DMS153 (cell line): ENCODE data around the gene OPRM1.

Source experiments
- DNase-seq: peaks from one replicate; lab custom pipeline; 2025; lab: John Stamatoyannopoulos, UW

Gene OPRM1

DNA sequence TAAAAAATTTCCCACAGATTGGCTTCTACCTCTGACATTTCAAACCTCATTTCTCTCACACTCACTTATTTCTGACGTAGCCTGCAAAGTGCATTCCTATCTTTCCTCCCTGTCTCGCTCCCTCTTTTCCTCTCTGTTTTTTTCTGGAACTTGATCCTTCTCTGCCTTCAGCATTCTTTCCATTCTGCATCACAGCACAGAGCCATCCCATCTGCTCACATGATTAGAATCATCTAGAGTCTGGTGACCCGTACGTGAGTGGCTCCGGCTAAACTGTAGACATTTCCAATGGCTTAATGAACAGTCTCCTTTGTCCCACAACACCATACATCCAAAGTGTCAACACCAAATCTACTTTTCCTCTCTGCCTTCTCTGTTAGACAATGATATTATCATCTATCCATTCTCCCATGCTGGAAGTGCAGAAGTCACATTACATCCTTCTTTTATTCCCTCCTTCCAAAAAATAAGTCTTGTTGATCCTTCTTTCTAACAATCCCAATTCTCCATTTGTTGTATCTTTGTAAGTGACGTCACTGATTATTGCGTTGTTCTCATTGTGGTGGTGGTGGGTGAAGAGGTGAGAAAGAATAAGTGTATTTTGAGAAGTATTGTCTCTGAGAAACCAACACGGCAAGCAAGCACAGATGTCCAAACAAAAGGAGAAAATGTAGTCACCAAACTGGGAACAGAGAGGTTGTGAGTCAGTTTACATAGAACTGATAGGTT, 41.6 kb downstream of the OPRM1 start:
- no peak for DNase-seq

DNA sequence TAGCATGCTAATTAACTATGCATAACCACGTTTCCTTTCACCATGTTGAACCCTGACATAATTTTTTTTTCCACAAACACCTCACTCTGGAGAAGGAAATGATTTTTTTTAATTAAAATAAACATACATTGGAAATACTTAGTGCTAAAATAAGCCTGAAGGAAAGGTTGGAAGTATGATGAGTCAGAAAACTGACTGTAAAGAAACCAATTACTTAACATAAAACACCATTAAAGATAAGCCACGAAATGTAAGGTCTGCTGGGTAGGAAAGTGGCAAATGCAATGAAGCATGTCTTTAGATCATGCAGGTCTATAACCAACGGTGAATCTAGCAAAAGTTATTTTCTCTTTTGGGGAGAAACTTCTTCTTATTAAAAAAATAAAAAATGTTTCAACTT, 47.5 kb downstream of the OPRM1 start:
- no peak for DNase-seq

DNA sequence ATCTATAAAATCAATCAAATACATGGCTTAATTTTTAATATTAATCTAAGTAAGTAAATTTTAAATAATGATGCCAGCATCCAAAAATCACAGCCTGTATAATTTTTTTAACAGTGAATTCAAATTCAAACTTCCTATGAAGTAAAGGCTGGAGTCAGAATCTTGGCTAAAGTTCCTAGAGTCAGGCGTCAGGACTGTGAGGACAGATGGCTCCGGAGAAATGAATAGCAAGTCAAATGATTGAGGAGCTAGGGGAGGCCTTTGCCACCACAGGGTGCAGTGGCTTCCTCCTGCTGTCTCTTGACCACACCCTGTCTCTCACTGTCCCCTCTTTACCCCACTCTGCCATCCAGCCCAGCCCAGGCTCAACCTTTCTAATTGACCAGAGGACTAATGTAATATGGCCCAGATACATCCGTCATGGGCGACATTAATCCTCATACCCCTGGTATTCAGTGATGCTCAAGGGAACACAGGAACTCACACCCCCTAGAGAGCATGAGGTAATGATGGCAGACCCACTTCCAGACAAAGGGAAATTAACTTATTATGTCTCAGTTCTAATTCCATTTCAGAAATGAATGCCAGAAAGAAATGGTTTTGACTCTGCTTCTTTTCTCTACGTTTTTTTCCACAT, 53.4 kb downstream of the OPRM1 start:
- DNase-seq = no peak

DNA sequence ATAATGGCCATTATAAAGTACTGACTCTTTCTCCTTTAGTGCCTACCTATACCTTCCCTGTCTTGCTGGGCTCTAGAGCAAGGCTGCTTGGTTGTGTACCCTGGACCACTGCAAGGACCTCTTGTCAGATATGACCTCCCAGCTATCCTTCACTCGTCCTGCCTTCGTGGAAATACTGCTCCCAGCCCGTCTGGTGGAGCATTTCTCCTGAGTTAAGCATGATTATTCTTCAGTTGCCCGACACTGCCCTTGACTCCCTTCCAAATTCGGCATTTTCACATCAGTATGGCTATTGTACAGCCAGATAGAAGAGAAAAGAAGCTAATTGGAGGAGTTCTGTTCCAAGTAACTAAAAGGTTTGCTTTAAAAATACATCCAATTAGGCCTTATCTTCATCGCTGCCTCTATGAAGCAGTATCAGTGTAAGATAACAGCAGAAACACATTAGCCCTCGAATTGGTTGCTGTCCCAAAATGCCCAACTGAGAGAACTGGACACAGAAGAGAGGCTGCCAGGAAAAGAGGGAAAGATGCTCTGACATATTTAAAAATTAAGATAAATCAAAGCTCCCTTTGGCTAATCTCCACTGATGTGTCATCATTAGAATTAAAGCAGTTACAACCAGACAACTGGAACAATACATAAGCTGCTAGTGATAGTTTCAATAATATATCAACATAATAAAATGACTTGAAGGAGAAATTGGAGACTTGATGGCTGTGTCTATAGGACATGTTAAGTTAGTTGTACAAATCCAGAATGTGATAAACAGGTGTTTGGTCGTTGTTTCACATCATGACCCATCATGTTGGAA, 54.4 kb downstream of the OPRM1 start:
- no peak for DNase-seq

DNA sequence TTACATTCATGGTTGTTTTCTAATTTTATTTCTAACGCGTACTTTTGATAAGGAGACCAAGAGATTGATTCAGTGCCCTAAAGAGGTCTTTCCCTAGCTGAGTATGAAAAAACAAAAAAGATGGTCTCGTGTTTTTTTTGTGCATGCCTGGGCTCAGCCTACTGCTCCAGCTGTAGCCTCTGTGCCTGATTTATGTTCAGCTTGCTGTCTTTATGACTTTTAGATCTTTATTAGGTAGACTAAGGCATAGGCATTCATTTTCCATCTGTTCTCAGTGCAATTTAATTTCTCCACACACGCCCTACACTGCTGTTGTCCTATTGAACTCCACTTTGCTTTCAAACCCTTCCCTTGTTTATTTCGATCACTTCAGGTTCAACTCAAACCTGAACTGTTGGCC, 56.5 kb downstream of the OPRM1 start:
- DNase-seq = no peak

DNA sequence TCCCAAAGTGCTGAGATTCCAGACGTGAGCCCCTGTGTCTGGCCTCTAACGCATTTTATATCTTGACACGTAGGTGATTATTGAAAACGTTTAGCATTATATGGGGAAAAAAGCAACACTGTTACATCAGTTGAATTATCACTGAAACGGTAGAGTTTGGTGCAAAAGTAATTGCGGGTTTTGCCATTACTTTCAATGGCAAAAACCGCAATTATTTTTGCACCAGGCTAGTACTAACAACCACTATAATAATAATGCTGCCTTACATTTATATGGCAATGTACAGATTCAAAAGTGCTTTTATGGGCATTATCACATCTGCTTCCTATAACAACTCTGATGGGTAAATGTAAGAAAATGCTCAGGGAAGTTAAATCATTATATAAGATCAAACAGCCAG, 57.3 kb downstream of the OPRM1 start:
- DNase-seq = no peak

DNA sequence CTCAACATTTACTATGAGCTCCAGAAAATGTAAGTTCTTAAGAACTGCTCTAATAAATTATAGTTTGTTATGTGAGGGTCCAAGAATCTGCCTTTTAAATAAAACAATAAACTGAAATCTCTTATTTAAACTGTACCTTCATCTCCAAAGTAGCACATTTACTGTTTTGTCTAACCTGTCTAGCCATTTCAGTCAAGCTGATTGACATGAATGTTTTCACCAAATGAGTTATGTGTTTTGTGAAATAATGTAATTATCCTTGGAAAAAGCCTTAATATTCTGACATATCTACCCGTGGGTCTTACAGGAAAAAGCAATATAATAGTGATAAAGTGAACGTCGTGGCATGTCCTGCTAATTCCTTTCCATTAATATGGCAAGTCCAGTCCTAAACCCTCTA, 57.8 kb downstream of the OPRM1 start:
- DNase-seq = no peak

DNA sequence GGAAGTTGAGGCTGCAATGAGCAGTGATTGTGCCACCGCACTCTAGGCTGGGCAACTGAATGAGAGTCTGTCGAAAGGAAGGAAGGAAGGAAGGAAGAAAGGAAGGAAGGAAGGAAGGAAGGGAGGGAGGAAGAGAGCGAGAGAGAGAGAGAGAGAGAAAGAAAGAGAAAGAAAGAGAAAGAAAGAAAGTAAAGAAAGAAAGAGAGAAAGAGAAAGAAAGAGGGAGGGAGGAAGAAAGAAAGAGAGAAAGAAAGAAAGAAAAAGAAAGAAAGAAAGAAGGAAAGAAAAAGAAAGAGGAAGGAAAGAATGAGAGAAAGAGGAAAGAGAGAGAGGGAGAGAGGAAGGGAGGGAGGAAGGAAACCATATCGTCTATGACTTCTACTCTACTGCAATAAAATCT, 60.2 kb downstream of the OPRM1 start:
- DNase-seq = no peak

DNA sequence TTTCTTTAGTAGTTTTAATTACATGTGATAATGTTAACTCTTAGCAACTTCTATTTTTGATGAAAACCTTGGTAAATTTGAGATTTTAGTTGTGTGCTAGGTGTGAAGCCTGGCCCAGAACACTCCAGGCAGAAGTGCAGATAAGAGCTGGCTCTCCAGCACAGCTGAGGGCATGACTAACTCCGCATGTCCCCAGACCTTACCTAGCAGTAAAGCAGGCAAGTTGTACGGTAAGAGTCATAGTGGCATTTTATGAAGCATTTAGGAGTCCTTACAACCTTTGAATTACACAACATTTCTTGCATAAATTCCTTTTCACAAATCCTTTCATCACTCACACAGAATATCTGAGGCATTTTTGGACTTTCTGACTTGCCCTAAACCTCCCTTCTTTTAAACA, 67.2 kb downstream of the OPRM1 start:
- no peak for DNase-seq

DNA sequence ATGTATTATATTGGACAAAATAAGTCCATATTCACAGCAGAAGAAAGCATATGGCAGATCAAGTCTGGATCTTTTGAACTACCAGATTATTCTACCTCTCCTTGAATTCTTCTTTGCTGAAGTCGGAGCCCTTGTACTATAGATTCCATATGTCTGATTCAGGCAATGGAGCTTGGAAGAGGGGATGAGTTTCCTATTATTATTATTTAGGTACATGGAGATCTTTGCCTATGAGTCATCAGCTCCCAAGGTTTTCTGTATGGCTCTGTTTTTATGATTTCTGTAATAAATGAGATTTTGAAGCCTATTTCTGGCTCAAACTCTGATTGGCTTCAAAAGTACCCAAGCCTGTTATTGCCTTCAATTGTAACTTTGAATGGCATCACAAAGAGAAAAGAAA, 72.0 kb downstream of the OPRM1 start:
- no peak for DNase-seq

DNA sequence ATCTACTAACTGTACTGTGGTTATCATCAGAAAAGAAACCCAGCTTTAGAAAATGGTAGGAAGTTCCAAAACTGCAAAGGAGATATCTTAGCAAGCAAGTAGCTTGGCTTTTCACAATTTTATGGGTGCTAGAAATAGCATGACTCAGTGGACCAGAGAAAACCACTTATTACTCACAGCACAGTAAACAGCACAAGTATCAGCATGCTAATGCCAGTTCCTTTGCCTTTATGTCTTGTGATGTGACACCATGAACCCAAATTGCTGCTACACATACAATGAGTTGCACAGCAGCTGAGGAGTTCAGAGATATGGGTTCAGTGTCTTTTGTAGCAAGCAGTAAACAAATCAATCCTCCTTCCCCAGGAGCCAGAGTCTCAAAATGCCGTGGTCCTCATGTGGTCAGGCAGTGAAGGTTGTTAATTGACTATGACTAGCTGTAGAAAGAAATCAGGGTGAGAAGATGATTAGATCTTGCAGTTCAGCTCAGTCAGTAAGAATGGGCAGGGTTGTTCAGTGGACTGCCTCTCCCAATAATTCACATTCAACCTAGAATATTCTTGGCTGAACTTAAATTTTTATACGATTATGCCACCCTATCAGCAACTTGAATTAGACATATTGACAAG, 73.3 kb downstream of the OPRM1 start:
- no peak for DNase-seq

DNA sequence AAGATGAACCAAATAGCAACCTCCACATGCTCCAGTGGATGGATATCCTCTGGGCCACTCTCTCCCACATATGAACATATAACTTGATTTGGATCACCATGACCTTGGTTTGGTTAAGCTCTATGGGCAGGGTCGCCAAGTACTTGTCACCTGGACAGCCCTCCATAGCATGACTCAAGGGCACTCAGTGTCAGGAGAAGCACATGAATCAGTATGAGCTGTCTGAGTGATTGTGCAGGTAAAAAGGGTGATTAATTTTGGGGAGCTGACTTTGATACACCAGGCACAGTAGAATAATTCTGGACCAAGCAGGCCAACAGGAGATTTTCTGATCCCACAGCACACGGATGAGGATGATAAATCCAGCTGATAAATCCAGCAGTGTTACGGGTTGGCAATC, 74.4 kb downstream of the OPRM1 start:
- no peak for DNase-seq

DNA sequence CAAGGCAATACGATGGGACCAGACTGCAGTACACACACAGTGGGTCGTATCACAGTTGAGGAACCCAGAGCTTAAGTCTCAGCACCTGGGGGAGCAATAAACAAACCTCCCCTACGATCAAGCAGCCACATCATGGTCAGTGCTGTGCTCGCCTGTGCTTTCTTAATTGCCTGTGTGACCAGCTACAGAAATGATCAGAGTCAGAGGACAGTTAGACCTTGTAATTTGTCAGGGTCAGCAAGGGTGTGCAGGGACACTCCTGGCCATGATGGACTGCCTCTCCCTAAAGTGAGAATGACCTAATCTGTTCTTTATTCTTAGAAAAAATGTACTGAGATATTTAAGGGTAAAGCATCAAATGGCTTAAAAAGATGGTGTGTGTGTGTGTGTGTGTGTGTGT, 78.4 kb downstream of the OPRM1 start:
- DNase-seq = no peak

DNA sequence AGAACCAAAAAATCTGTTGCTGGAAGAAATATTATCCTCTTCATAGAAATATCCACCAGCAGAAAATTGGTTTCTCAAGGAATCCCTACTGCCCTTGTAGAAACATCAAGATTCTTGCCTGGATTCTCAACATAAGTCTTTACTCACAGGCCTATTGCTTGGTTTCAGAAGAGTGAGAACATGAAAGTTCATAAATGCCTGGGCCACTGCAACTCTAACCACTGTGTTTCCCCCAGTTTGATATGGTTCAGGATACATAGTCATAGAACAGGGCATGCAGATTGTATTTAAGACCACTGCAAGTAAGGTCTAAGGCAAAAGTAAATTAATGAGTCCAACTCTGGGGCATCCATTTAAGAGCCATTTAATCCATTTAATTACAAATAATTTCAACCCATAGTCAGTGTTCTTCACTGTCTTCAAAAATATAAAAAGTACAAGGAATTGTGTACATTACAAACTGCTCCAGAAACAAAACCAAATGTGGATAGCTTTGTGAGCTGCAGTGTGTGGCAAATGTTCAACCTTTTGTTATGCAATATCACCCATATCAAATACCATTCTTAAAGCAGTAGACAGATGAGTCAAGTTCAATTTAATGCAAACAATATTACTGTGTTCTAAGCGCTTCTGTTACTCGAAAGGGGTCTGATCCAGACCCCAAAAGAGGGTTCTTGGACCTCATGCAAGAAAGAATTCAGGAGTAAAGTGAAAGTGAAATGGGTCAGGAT, 83.3 kb downstream of the OPRM1 start:
- no peak for DNase-seq

DNA sequence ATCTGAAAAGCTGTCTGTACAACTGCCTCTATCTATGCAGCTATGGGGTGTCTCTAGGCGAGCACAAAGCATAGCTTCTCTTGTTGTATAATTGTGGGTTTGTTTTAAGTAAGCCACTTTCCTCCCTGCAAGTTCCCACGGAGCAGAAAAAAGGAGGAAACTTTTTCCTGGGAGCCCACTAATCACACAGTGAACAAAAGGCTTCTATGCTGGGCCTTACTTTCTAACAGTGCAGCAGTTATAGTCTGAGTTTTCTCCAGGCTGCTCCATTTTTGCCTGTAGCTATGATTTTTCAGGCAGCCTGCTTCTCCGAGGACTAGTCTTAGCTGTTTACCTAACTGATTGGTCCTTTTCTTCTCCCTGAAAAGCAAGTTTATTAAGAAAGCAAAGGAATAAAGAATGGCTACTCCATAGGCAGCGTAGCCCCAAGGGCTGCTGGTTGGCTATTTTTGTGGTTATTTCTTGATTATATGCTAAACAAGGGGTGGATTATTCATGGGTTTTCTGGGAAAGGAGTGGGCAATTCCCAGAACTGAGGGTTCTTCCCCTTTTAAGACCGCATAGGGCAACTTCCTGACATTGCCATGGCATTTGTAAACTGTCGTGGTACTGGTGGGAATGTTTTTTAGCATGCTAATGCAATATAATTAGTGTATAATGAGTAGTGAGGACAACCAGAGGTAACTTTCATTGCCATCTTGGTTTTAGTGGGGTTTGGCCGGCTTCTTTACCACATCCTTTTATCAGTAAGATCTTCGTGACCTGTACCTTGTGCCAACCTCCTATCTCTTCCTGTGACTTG, 84.3 kb downstream of the OPRM1 start:
- no peak for DNase-seq

DNA sequence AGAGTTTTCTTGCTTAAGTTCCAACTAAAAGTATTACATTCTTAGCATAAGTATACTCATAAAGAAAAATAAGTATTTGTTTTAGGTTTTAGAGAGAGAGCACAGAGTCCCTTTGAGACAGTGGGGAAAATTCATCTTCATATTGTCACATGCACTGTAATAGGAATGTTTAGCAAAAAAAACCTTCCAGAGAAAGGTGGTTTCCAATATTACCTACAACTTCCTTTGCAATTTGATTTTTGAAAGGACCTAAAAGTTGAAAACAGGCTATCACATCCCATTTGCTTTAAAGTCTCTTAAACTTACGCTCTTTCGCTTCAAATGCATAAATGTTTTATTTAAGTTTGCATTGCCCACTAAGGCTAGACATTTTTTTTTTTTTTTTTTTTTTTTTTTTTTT, 86.4 kb downstream of the OPRM1 start:
- DNase-seq = no peak

DNA sequence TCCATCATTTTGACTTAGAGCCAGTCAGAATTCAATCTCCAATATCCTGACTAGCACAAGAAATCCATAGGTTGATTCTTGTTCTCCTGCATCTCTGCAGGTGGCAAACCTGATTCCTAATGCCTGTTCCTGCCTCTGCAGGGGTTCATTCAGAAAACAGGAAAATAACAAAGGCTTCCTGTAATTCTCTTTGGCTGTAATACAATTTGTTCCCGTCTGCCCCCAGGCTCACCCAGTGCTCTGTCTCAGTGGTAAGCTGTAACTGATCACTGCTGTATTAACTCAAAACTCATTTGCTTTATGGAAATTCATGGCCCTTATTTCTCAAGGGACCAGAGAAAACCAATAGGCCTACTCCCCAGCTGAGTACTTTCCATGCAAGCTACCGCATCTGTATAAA, 88.6 kb downstream of the OPRM1 start:
- DNase-seq = no peak

DNA sequence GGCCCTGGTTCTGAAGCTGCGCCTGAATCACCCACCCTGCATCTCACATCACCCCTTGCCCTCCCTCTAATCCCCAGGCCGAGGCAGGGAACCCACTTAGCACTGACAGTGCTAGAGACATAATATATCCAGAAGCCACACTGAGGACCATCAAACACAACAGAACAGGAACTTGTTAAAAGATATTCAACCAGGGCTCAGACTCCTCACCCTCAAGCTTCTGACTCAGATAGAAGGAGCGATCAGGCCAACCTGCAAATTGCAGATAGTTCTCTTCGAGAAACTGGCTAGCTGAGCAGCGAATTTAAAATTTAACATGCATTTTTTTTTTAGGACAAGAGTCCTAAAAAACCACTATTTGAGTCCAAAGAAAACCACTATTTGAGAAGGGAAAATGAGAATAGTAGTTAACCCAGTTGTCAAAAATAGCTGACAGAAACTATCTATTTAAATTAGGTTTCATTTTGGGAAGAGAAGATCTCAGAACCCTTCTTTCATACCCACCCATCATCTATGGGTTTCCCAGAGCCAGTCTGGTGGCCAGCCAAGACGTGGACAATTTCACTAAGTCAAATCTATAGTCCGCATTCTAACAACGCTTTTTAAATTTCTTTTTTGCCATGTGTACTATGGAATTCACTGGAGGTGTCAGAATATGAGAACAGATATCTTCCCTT, 95.6 kb downstream of the OPRM1 start:
- no peak for DNase-seq

DNA sequence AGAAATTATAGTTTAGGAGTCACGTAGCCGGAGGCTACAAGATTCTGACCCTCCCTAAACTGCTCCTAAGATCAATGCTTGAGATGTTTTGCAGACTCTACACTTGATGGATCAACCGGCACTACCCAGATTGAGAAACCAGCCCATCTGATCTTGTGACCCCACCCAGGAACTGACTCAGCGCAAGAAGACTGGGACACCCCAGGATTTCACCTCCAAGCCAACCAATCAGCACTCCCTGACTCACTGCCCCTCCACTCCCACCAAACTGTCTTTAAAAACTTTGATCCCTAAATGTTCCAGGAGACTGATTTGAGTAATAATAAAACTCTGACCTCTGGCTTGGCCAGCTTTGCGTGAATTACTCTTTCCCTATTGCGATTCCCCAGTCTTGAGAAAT, 99.8 kb downstream of the OPRM1 start:
- no peak for DNase-seq

DNA sequence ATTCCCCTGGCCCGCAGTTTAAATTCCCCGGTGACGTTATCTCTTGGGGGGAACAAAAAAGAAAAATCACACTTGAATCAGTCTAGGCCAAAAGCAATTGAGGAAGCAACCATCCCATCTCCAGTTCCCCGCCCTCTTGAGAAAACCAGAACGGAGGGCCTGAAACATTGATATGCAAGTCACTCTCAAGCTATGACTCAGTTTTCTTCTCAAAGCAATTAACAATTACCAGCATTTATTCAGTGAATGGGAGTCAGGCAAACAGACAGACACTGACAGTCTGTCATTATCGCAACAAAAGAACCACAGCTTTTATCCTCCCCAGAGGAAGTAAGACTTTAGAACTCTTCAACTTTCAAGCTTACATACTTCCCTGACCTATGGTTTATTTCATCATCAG, 100.9 kb downstream of the OPRM1 start:
- DNase-seq = no peak

DNA sequence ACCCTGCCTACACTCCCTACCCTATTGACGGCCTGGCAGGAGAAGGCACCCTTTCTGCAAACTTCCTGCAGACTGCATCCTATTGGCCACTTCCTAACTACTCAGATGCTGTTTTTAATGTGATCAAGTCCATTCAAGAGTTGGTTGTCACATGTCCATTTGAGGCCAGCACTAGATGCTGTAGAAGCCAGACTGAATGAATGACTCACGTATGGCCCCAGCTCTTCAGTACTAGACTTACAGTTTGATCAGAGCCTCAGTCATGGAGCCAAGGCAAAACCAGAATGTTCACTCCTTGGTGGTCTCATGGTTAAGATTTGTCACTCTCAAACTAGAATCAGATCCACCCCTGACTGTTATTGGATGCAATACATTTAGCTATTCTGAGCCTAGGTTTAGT, 101.7 kb downstream of the OPRM1 start:
- DNase-seq = no peak
